ENCODE results near the gene SMIM27.
"Not testable (repeated sequence)": the region's sequence is repeated elsewhere in the genome, so short reads cannot be mapped to it uniquely, and the experiment has no call there.

The SMIM27 gene

GRCh38 chr9:32558408-32558934 is 6.3 kb downstream of the SMIM27 start:
- DNase-seq = no peak

GRCh38 chr9:32565967-32566366 is 13.8 kb downstream of the SMIM27 start:
- DNase-seq = no peak

- no peak for DNase-seq
These were observed 14.6 kb downstream of the SMIM27 start for GRCh38 chr9:32566770-32567169.

- no peak for DNase-seq
These were observed 18.1 kb downstream of the SMIM27 start for GRCh38 chr9:32570262-32570661.

GRCh38 chr9:32571969-32572899 is 20.1 kb downstream of the SMIM27 start:
- peak; percentile 55 for DNase-seq

- peak; percentile 76 for DNase-seq
These were observed 20.9 kb downstream of the SMIM27 start, which contains the start of gene NDUFB6 for GRCh38 chr9:32572900-32573523. NDUFB6 (minus strand) TSS chr9:32573159; CDS start chr9:32573060, 99 bp downstream.

GRCh38 chr9:32573821-32574220 is 21.7 kb downstream of the SMIM27 start:
- DNase-seq = no peak

- no peak for DNase-seq
These were observed 22.7 kb downstream of the SMIM27 start for GRCh38 chr9:32574858-32575257.

- no peak for DNase-seq
These were observed 25.2 kb downstream of the SMIM27 start for GRCh38 chr9:32577316-32577715.

- DNase-seq = no peak
These were observed 26.8 kb downstream of the SMIM27 start for GRCh38 chr9:32578976-32579375.

GRCh38 chr9:32579706-32580331 is 27.7 kb downstream of the SMIM27 start:
- DNase-seq = peak; percentile 22

GRCh38 chr9:32580631-32581300 is 28.6 kb downstream of the SMIM27 start:
- no peak for DNase-seq

GRCh38 chr9:32581512-32582143 is 29.5 kb downstream of the SMIM27 start:
- peak; percentile 28 for DNase-seq

GRCh38 chr9:32584784-32585183 is 32.7 kb downstream of the SMIM27 start:
- no peak for DNase-seq

- DNase-seq = no peak
These were observed 35.8 kb downstream of the SMIM27 start for GRCh38 chr9:32587901-32588300.

GRCh38 chr9:32589083-32589723 is 37.1 kb downstream of the SMIM27 start:
- no peak for DNase-seq

- no peak for DNase-seq
These were observed 38.3 kb downstream of the SMIM27 start for GRCh38 chr9:32590476-32590875.

GRCh38 chr9:32590898-32591297 is 38.8 kb downstream of the SMIM27 start:
- no peak for DNase-seq

GRCh38 chr9:32596096-32596865 is 44.2 kb downstream of the SMIM27 start:
- no peak for DNase-seq

GRCh38 chr9:32596936-32597335 is 44.8 kb downstream of the SMIM27 start:
- no peak for DNase-seq

- DNase-seq = not testable (repeated sequence)
These were observed 46.9 kb downstream of the SMIM27 start for GRCh38 chr9:32599021-32599420.
